ENCODE measurements around the gene TAF10.

Gene TAF10

GRCh38 chr11:6583584-6583983 is 28.4 kb downstream of the TAF10 start:
- no peak overlapping the region for H3K27ac ChIP-seq
- no peak for TF ChIP-seq CTCF (conservative IDR thresholded peaks at IDR 0.05)
- no peak for TF ChIP-seq ZFX (IDR thresholded peaks at IDR 0.05)

DNA sequence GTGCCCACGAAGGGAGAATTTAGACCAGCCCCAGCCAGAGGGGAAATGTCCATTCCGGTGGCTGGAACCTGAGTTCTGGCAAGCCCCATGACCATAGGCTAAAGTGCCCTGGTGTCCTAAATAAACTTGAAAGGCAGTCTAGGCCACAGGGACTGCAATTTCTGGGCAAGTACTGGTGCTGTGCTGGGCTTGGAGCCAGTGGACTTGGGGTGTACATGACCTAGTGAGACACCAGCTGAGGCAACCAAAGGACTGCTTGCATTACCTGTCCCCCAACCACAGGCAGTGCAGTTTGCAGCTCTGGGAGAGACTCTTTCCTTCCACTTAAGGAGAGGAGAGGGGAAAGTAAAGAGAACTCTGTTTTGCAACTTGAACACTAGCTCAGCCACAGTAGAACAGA is 32.3 kb downstream of the TAF10 start:
- no peak for TF ChIP-seq ZFX (IDR thresholded peaks at IDR 0.05)
- no peak for TF ChIP-seq CTCF (conservative IDR thresholded peaks at IDR 0.05)
- H3K27ac ChIP-seq, result no peak overlapping the region

DNA sequence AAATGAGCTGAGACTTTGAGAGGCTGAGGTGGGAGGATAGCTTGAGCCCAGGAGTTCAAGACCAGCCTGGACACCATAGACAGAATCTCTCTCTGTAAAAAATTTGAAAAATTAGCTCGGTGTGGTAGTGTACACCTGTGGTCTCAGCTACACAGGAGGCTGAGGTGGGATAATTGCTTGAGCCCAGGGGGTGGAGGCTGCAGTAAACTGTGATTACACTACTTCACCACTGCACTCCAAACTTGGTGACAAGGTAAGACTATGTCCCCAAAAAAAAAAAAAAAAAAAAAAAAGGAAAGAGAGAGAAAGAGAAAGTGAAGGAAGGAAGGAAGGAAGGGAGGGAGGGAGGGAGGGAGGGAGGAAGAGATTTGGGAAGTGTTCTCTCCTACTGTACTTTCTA is 33.9 kb downstream of the TAF10 start:
- H3K27ac ChIP-seq, result no peak overlapping the region
- TF ChIP-seq ZFX (IDR thresholded peaks at IDR 0.05) (no peak), CTCF (conservative IDR thresholded peaks at IDR 0.05) (no peak)

DNA sequence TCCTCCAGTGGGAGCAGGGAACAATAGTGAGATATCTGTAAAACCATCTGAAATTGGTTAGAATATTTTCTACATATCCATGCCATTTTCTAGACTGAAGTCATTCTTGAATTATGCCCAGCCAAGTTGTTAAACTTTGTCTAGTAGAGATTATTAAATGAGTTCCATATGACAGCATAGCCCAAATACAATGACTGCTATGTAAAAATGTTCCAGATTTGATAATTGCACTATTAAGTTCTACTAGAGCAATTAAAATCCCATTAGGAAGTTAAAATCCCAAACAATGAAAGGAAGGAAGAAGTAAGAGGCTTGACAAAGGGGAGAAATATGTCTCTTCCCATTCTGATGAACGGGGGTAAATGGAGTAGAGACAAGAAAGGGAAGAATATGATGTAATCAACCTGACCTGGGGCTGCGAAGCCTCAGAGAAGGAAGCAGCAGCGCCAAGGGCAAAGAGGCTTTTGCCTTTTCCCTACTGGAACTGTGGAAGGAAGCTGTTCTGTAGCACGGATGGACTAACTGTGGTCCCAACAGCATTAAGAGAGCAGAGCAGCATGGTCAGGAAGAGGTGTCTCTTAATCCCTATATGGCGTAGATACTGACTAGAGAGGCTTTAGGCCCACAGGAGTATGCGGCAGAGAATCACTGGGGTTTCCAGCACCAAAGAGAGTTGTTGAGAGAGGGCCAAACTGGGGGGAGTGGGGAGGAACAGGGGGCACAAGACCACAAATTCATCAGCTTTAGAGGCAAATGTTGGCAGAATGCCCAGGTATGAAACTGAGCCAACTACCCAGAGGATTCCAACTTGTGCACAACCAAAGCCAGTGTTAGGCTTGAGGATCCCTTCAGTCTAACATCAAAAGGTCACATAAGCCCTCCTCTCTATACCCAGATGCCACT is 35.3 kb downstream of the TAF10 start:
- no peak overlapping the region for H3K27ac ChIP-seq
- TF ChIP-seq CTCF (conservative IDR thresholded peaks at IDR 0.05) (no peak), ZFX (IDR thresholded peaks at IDR 0.05) (no peak)

DNA sequence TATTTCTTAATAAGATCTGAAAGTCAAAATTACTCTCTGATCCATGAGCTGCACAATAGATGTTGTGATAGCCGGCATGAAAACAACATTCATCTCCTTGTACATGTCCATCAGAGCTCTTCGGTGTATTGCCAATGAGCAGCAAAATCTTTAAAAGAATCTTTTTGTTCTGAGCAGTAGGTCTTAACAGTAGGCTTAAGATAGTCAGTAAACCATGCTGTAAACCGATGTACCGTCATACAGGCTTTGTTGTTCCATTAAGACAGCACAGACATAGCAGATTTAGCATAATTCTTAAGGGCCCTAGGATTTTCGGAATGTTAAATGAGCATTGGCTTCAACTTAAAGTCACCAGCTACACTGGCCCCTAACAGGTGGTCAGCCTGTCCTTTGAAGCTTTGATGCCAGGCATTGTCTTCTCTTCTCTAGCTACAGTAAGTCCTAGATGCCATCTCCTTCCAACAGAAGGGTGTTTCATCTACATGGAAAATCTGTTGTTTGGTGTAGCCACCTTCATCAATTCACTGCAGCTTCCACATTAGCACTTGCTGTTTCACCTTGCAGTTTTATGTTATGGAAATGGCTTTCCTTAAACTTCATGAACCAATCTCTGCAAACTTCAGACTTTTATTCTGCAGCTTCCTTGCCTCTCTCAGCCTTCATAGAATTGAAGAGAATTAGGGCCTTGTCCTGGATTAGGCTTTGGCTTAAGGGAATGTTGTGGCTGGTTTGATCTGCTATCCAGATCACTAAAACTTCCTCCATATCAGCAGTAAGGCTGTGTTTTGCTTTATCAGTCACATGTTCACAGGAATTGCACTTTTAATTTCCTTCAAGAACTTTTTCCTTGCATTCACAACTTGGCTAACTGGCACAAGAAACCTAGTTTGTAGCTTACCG is 37.0 kb downstream of the TAF10 start:
- no peak for TF ChIP-seq CTCF (conservative IDR thresholded peaks at IDR 0.05)
- no peak for TF ChIP-seq ZFX (IDR thresholded peaks at IDR 0.05)
- no peak overlapping the region for H3K27ac ChIP-seq

DNA sequence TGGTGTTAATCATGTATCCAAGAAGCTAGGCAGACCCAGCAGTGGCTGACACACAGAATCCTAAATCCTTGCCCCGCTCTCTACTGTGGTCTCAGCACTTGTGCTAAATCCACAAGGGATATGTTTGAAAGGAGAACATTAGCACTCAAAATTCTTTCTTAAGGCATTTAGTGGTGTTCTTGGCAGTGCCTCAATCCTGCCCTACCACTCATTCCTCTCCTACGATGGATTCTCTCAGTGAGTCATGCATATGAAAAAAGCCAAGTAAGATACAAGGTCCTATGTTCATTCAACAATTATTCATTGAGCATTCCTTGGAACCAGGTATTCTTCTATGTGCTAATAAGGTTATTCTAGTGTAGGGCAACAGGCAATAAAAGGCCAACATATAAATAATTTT is 39.8 kb downstream of the TAF10 start:
- H3K27ac ChIP-seq, result no peak overlapping the region
- TF ChIP-seq CTCF (conservative IDR thresholded peaks at IDR 0.05) (no peak), ZFX (IDR thresholded peaks at IDR 0.05) (no peak)

All from C4-2B (cell line).